K562 (cell line): ENCODE data around the gene FAM53A. TPM values are rescaled to one million over a fixed set of nuclear protein-coding genes. Genes with fewer than 3 reads are reported as not detected.

Source experiments
- ATAC-seq: fragments of 200-7000 bp; cut with Tn5 transposase; 3 replicates; pipeline ENCODE4 v1.9.1; 2020; ENCODE audit warnings: moderate library complexity
- BruUV-seq: library from RNA; stranded (reverse); fragments of 400-500 nt; replicated peaks from 2 replicates; lab custom pipeline; 2021; lab: Mats Ljungman, UMichigan
- CTCF ChIA-PET: fragments of 300-600 bp; formaldehyde crosslinking; extraction: SDS; loops from one replicate; lab custom pipeline; 2021; ENCODE audit warnings: low intra/inter-chr PET ratio; lab: Yijun Ruan, JAX
- POLR2A ChIA-PET: fragments of 300-600, 350-650 bp; sonication (Branson Sonifier 250); formaldehyde crosslinking; extraction: SDS; loops from one replicate; lab custom pipeline; 2021; ENCODE audit warnings: antibody characterized with exemption, inconsistent platforms; lab: Yijun Ruan, JAX
- DNase-seq, 4 experiments: peaks; one replicate each; pipeline versions ENCODE4 v3.0.0 to v3.0.0-alpha.2; 2011 to 2018; ENCODE audit warnings: low spot score in 3 of 4, mixed read lengths in 3 of 4; ENCODE audit errors: extremely low read depth in 1 of 4
- FAIRE-seq: peaks from 2 replicates; lab custom pipeline; 2011; peaks lifted over from hg19 to GRCh38; lab: Jason Lieb, UNC
- H2AFZ ChIP-seq: 2 replicates; pipeline ENCODE4 v1.6.0; 2011; ENCODE audit warnings: low read depth, low read length, control low read depth, inconsistent platforms
- H3K27ac ChIP-seq: fragments of 200-600 bp; 3 replicates; pipeline ENCODE4 v1.8.0; 2011; ENCODE audit warnings: low read depth, mild to moderate bottlenecking, control low read depth, inconsistent platforms, low read length, moderate library complexity, mixed read lengths; ENCODE audit errors: extremely low read depth
- H3K27me3 ChIP-seq, 2 experiments: fragments of 300-600 bp in 1 of 2; 2 replicates in 1 of 2; 3 replicates in 1 of 2; pipeline versions ENCODE4 v1.6.0 to v1.8.0; 2011; ENCODE audit warnings: inconsistent platforms in 2 of 2, low read length in 2 of 2, mild to moderate bottlenecking in 1 of 2, mixed read lengths in 1 of 2, moderate library complexity in 1 of 2; ENCODE audit not compliant: control insufficient read depth in 2 of 2, insufficient read depth in 2 of 2
- H3K36me3 ChIP-seq: fragments of 300-600 bp; 3 replicates; pipeline ENCODE4 v1.8.0; 2011; ENCODE audit warnings: mild to moderate bottlenecking, low read length, inconsistent platforms; ENCODE audit not compliant: control insufficient read depth, insufficient read depth
- H3K4me1 ChIP-seq, 2 experiments: fragments of 200-600 bp in 1 of 2; replicated peaks in 1 of 2; 2 replicates in 1 of 2; 3 replicates in 1 of 2; pipeline versions ENCODE4 v1.5.1 to v1.8.0; 2011; ENCODE audit warnings: inconsistent platforms in 2 of 2, low read length in 2 of 2, mild to moderate bottlenecking in 1 of 2, mixed read lengths in 1 of 2, moderate library complexity in 1 of 2; ENCODE audit not compliant: control insufficient read depth in 2 of 2, insufficient read depth in 2 of 2
- H3K4me2 ChIP-seq: 2 replicates; pipeline ENCODE4 v1.6.1; 2011; ENCODE audit warnings: low read length, control low read depth, inconsistent platforms, mixed read lengths; ENCODE audit not compliant: insufficient read depth
- H3K4me3 ChIP-seq: fragments of 200-600 bp; sonication (generic), shearing (Covaris generic); 2 replicates; pipeline ENCODE4 v1.5.1; 2016; ENCODE audit warnings: control low read depth, inconsistent platforms
- H3K79me2 ChIP-seq: fragments of 200-600 bp; 3 replicates; pipeline ENCODE4 v1.8.0; 2011; ENCODE audit warnings: low read length, inconsistent platforms; ENCODE audit not compliant: control insufficient read depth, insufficient read depth
- H3K9ac ChIP-seq, 2 experiments: 2 replicates each; pipeline versions ENCODE4 v1.6.0 to v1.6.1; 2011; ENCODE audit warnings: low read depth in 2 of 2, low read length in 2 of 2, control low read depth in 1 of 2, inconsistent platforms in 1 of 2, mild to moderate bottlenecking in 1 of 2, mixed read lengths in 1 of 2; ENCODE audit not compliant: insufficient read depth in 1 of 2
- H3K9me1 ChIP-seq: one replicate; pipeline ENCODE4 v1.6.0; 2011; ENCODE audit warnings: inconsistent platforms, mild to moderate bottlenecking, low read length, moderate library complexity; ENCODE audit not compliant: control insufficient read depth, insufficient read depth
- H3K9me3 ChIP-seq: replicated peaks from 2 replicates; pipeline ENCODE4 v1.5.1; 2011; ENCODE audit warnings: low read depth, low read length, inconsistent platforms; ENCODE audit not compliant: control insufficient read depth, insufficient read depth
- H4K20me1 ChIP-seq: replicated peaks from 2 replicates; pipeline ENCODE4 v1.6.1; 2011; ENCODE audit warnings: low read length, inconsistent platforms, mixed read lengths; ENCODE audit not compliant: control insufficient read depth, insufficient read depth
- ATF7 ChIP-seq: fragments of 450-650 bp; IDR thresholded peaks from 2 replicates; pipeline ENCODE4 v1.7.1; 2014; ENCODE audit warnings: mild to moderate bottlenecking, moderate library complexity
- HMGN3 ChIP-seq: IDR thresholded peaks from 2 replicates; pipeline ENCODE4 v1.6.1; 2011; ENCODE audit warnings: borderline replicate concordance, low read depth, mild to moderate bottlenecking, mixed read lengths, low read length; ENCODE audit not compliant: insufficient read length; ENCODE audit errors: extremely low read depth
- KAT7 ChIP-seq: sonication (generic); formaldehyde crosslinking; IDR thresholded peaks from 2 replicates; pipeline ENCODE4 v1.8.0; 2022; ENCODE audit warnings: missing genetic modification reagents, mild to moderate bottlenecking, borderline replicate concordance
- KLF6 ChIP-seq: fragments of 250-450 bp; sonication (Bioruptor Pico); IDR thresholded peaks from 2 replicates; pipeline ENCODE4 v1.4.0; 2020; ENCODE audit warnings: mild to moderate bottlenecking, moderate library complexity, borderline replicate concordance
- NELFE ChIP-seq: IDR thresholded peaks from 2 replicates; pipeline ENCODE4 v1.6.1; 2011; ENCODE audit warnings: mild to moderate bottlenecking; ENCODE audit not compliant: insufficient read depth, insufficient read length
- PHF20 ChIP-seq: fragments of 450-650 bp; IDR thresholded peaks from 2 replicates; pipeline ENCODE4 v1.6.1; 2018; ENCODE audit not compliant: partially characterized antibody
- PKNOX1 ChIP-seq: fragments of 450-650 bp; IDR thresholded peaks from 2 replicates; pipeline ENCODE4 v1.6.1; 2016
- POLR2B ChIP-seq: fragments of 450-650 bp; IDR thresholded peaks from 2 replicates; pipeline ENCODE4 v1.6.1; 2018; ENCODE audit warnings: low read depth; ENCODE audit not compliant: partially characterized antibody
- RBFOX2 ChIP-seq: fragments of 200-400 bp; formaldehyde crosslinking; IDR thresholded peaks from 2 replicates; pipeline ENCODE4 v1.6.1; 2017; ENCODE audit warnings: low read depth, mild to moderate bottlenecking, low read length, moderate library complexity
- RBM25 ChIP-seq: fragments of 200-400 bp; formaldehyde crosslinking; IDR thresholded peaks from 2 replicates; pipeline ENCODE4 v1.6.1; 2018; ENCODE audit warnings: low read length, low read depth, moderate library complexity; ENCODE audit not compliant: severe bottlenecking
- SUPT5H ChIP-seq: fragments of 450-650 bp; IDR thresholded peaks from 2 replicates; pipeline ENCODE4 v1.6.1; 2016
- TRIM25 ChIP-seq: fragments of 450-650 bp; IDR thresholded peaks from 2 replicates; pipeline ENCODE4 v1.7.0; 2016; ENCODE audit warnings: borderline replicate concordance
- YY1 ChIP-seq, 3 experiments: IDR thresholded peaks; 2 replicates each; pipeline ENCODE4 v1.6.1; 2011; ENCODE audit warnings: low read length in 2 of 3, mild to moderate bottlenecking in 2 of 3, moderate library complexity in 2 of 3, borderline replicate concordance in 1 of 3, control low read depth in 1 of 3, low read depth in 1 of 3; ENCODE audit not compliant: insufficient read depth in 3 of 3, insufficient replicate concordance in 2 of 3, control insufficient read depth in 1 of 3, insufficient read length in 1 of 3; ENCODE audit errors: extremely low read depth in 1 of 3
- ZNF644 ChIP-seq: fragments of 200-800 bp; sonication (Bioruptor generic); IDR thresholded peaks from 2 replicates; pipeline ENCODE4 v1.6.1; 2016; ENCODE audit warnings: low read depth, missing genetic modification characterization, missing compliant biosample characterization
- ZNF77 ChIP-seq: fragments of 250-450 bp; sonication (Bioruptor Pico); IDR thresholded peaks from 2 replicates; pipeline ENCODE4 v1.5.0; 2020
- ZZZ3 ChIP-seq: fragments of 450-650 bp; IDR thresholded peaks from 2 replicates; pipeline ENCODE4 v1.6.1; 2016; ENCODE audit warnings: antibody characterized with exemption, mild to moderate bottlenecking, moderate library complexity
- WGBS: fragments of 100-300 bp; shearing (Covaris generic); methylation state at CpG from one replicate; pipeline ENCODE4 v1.1.6; 2016; ENCODE audit warnings: low coverage, mixed read lengths; ENCODE audit not compliant: insufficient coverage; ENCODE audit errors: missing lambda C conversion rate; 5-methylcytosine and 5-hydroxymethylcytosine counted together
- in situ Hi-C: fragments of 300-500 bp; cut with MboI; formaldehyde crosslinking; loops from 4 replicates; pipeline ENCODE4 v1.15.0; 2018; ENCODE audit warnings: inconsistent platforms, mixed read lengths
- intact Hi-C: fragments of 100-400 bp; cut with micrococcal nuclease; formaldehyde crosslinking; loops from 2 replicates; pipeline ENCODE4 v1.14.2; 2022
- polyA plus RNA-seq, 8 experiments: library from polyadenylated mRNA; depleted of rRNA in 4 of 8; stranded (reverse) in 5 of 8; unstranded in 3 of 8; fragments of >200 nt; fragmentation: Nextera tagmentation in 2 of 8; fragmentation: Illumina TruSeq in 1 of 8; extraction: Ambion mirVana in 2 of 8; extraction: Trizol in 1 of 8; gene quantifications; 2 replicates each; pipeline versions ENCODE4 v1.2.1 to v1.2.3, GENCODE V29; 2011 to 2014; ENCODE audit warnings: inconsistent platforms in 1 of 8, missing spikeins in 1 of 8
- total RNA-seq, 7 experiments: library from RNA; depleted of rRNA in 6 of 7; stranded (reverse); fragments of >200 nt in 6 of 7; fragmentation: Illumina TruSeq in 2 of 7; extraction: Trizol in 2 of 7; gene quantifications; 2 replicates each; pipeline versions ENCODE4 v1.2.1 to v1.2.3, GENCODE V29; 2011 to 2021; ENCODE audit warnings: low replicate concordance in 1 of 7
- TF ChIP-seq, protein P1 (sequence below): sonication (generic); formaldehyde crosslinking; IDR thresholded peaks from 2 replicates; pipeline ENCODE4 v1.8.0; 2022; ENCODE audit warnings: missing genetic modification reagents, mild to moderate bottlenecking, moderate library complexity, borderline replicate concordance

The FAM53A gene
- total and polyA plus RNA-seq, 9 of the 15 experiments (the other 6 are each of a cell fraction or from before 2014, with no cell fraction given), result 0.53 to 2.7 (median 1.4) TPM; not detected in 2

- intact Hi-C loops, result loop anchor here (10.0 kb wide), 1 partner anchor 366 kb away; no protein-coding TSS in a partner anchor
- TF ChIP-seq ATF7, result 0 out of 2 replicates have a peak, but pooled peaks have one; percentile 33
- no peak for TF ChIP-seq KLF6
- no peak for TF ChIP-seq TRIM25
- peak; percentile 67 for TF ChIP-seq PHF20
- TF ChIP-seq ZNF77, result no peak
- TF ChIP-seq PKNOX1, result 0 out of 2 replicates have a peak, but pooled peaks have one; percentile 11
- TF ChIP-seq, protein P1, sequence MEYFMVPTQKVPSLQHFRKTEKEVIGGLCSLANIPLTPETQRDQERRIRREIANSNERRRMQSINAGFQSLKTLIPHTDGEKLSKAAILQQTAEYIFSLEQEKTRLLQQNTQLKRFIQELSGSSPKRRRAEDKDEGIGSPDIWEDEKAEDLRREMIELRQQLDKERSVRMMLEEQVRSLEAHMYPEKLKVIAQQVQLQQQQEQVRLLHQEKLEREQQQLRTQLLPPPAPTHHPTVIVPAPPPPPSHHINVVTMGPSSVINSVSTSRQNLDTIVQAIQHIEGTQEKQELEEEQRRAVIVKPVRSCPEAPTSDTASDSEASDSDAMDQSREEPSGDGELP, result no peak
- TF ChIP-seq HMGN3, result peak; percentile 55
- TF ChIP-seq SUPT5H, result peak; percentile 13; the same call in 1 of the 2 replicates
- TF ChIP-seq ZZZ3, result no peak
- TF ChIP-seq NELFE, result no peak
- no peak for TF ChIP-seq ZNF644 (tag)
- TF ChIP-seq KAT7 (CRISPR knock-in tag), result no peak
- no peak for TF ChIP-seq POLR2B
- peak; percentile 96 for TF ChIP-seq RBM25
- peak; percentile 74 for TF ChIP-seq RBFOX2
- TF ChIP-seq YY1 (IDR thresholded peaks at IDR 0.05; ENCODE audit: borderline replicate concordance in 1 of 3, control insufficient read depth in 1 of 3, extremely low read depth in 1 of 3, insufficient read depth in 3 of 3, insufficient read length in 1 of 3, insufficient replicate concordance in 2 of 3, low read depth in 1 of 3, low read length in 2 of 3), result peak in 2 of 3 experiments; percentile 85 to 90
These were observed 37.0 kb upstream of the FAM53A start, which contains the start of the genes TACC3 and TMEM129 for GRCh38 chr4:1721003-1721665. Gene TACC3, plus strand, starts transcription at chr4:1721521. Its CDS starts 1,901 bp downstream, at chr4:1723422. Gene TMEM129, minus strand, starts transcription at chr4:1721323. Its CDS starts 486 bp downstream, at chr4:1720837.

More at GRCh38 chr4:1721003-1721665, 37.0 kb upstream of the FAM53A start, which contains the start of the genes TACC3 and TMEM129:
- H3K4me3 ChIP-seq, result peak within 1 kb of the TSS; percentile 98
- in situ Hi-C loops, result no loop called here
- ChIA-PET POLR2A (interaction anchor here (0.6 to 4.7 kb wide), 17 partner anchors 8 to 646 kb away, joined by 3 to 32 read pairs (median 3); partner anchors contain the start of gene SLBP), CTCF (no interaction called here)
- H2AFZ ChIP-seq, result peak within 1 kb of the TSS; percentile 80
- H3K9ac ChIP-seq, result peak within 1 kb of the TSS; percentile 90 to 99
- peaks cover 63% of the 10 kb centered on the region; the same call in 2 of the 3 replicates for H3K36me3 ChIP-seq
- DNase-seq (peak; percentile 96 to 99 (median 96)), ATAC-seq (peak; percentile 87), FAIRE-seq (peak; percentile 85)
- BruUV-seq, result no TSS peak
- H3K27ac ChIP-seq, result peak within 1 kb of the TSS; percentile 97
- H3K79me2 ChIP-seq, result peaks cover 86% of the 10 kb centered on the region
- H4K20me1 ChIP-seq, result peaks cover 10% of the 10 kb centered on the region
- H3K4me1 ChIP-seq, result peaks cover 10 to 69% of the 10 kb centered on the region in 2 experiments; a peak in 4 of 5 replicates
- no peaks in the 10 kb centered on the region for H3K9me1 ChIP-seq
- H3K27me3 ChIP-seq, result no peaks in the 10 kb centered on the region
- 0% methylated on average over 27 of the region's 83 CpGs for WGBS
- H3K9me3 ChIP-seq, result no peaks in the 10 kb centered on the region
- H3K4me2 ChIP-seq, result peak within 1 kb of the TSS; percentile 95
